Endothelial cell of umbilical vein (primary cell): ENCODE results near the gene MAPK8. TPM values are rescaled to one million over a fixed set of nuclear protein-coding genes. Genes with fewer than 3 reads are reported as not detected.

Source experiments
- BruUV-seq: library from RNA; stranded (reverse); fragments of 400-500 nt; replicated peaks from 2 replicates; lab custom pipeline; 2021; lab: Mats Ljungman, UMichigan
- CTCF ChIA-PET: fragments of 300-600, 350-600 bp; sonication (Branson Sonifier 250); formaldehyde crosslinking; loops from one replicate; lab custom pipeline; 2021; ENCODE audit warnings: antibody characterized with exemption, inconsistent platforms; lab: Charles Lee
- POLR2A ChIA-PET: fragments of 300-600, 350-600 bp; sonication (Branson Sonifier 250); formaldehyde crosslinking; loops from one replicate; lab custom pipeline; 2021; ENCODE audit warnings: antibody characterized with exemption, inconsistent platforms; lab: Charles Lee
- DNase-seq: peaks from one replicate; pipeline ENCODE4 v3.0.0-alpha.2; 2011; ENCODE audit warnings: low read depth, low spot score
- FAIRE-seq: peaks from 2 replicates; lab custom pipeline; 2011; peaks lifted over from hg19 to GRCh38; lab: Jason Lieb, UNC
- H2AFZ ChIP-seq: 2 replicates; pipeline ENCODE4 v1.6.0; 2012; ENCODE audit warnings: low read depth, low read length, control low read depth, inconsistent platforms
- H3K27ac ChIP-seq: 2 replicates; pipeline ENCODE4 v1.5.1; 2011; ENCODE audit warnings: low read depth, mild to moderate bottlenecking, control low read depth, low read length, moderate library complexity; ENCODE audit not compliant: insufficient read depth
- H3K27me3 ChIP-seq, 2 experiments: 2 replicates each; pipeline versions ENCODE4 v1.6.0 to v1.6.1; 2011; ENCODE audit warnings: low read length in 2 of 2, mixed read lengths in 1 of 2; ENCODE audit not compliant: control insufficient read depth in 2 of 2, insufficient read depth in 2 of 2
- H3K36me3 ChIP-seq, 2 experiments: 2 replicates in 1 of 2; 3 replicates in 1 of 2; pipeline ENCODE4 v1.5.1; 2011; ENCODE audit warnings: low read length in 2 of 2, mild to moderate bottlenecking in 1 of 2, moderate library complexity in 1 of 2; ENCODE audit not compliant: control insufficient read depth in 2 of 2, insufficient read depth in 2 of 2; ENCODE audit errors: extremely low read depth in 1 of 2
- H3K4me1 ChIP-seq: 3 replicates; pipeline ENCODE4 v1.5.1; 2011; ENCODE audit warnings: mild to moderate bottlenecking, low read length; ENCODE audit not compliant: control insufficient read depth, insufficient read depth; ENCODE audit errors: extremely low read depth
- H3K4me2 ChIP-seq: 2 replicates; pipeline ENCODE4 v1.6.1; 2011; ENCODE audit warnings: low read length, control low read depth, mixed read lengths; ENCODE audit not compliant: insufficient read depth
- H3K4me3 ChIP-seq, 3 experiments: fragments of 200-600 bp in 1 of 3; sonication (generic), shearing (Covaris generic) in 1 of 3; replicated peaks in 1 of 3; 2 replicates each; pipeline ENCODE4 v1.5.1; 2011 to 2016; ENCODE audit warnings: control low read depth in 3 of 3, low read length in 3 of 3, mild to moderate bottlenecking in 2 of 3, inconsistent platforms in 1 of 3, low read depth in 1 of 3, moderate library complexity in 1 of 3; ENCODE audit not compliant: insufficient read depth in 1 of 3
- H3K79me2 ChIP-seq: 2 replicates; pipeline ENCODE4 v1.6.0; 2012; ENCODE audit warnings: low read length, inconsistent platforms; ENCODE audit not compliant: control insufficient read depth, insufficient read depth
- H3K9ac ChIP-seq: replicated peaks from 2 replicates; pipeline ENCODE3; 2011; ENCODE audit warnings: low read length, control low read depth; ENCODE audit not compliant: insufficient read depth; ENCODE audit errors: extremely low read depth
- H3K9me1 ChIP-seq: replicated peaks from 3 replicates; pipeline ENCODE4 v1.6.0; 2011; ENCODE audit warnings: mild to moderate bottlenecking, low read length; ENCODE audit not compliant: control insufficient read depth, insufficient read depth; ENCODE audit errors: extremely low read depth
- H3K9me3 ChIP-seq: replicated peaks from 2 replicates; pipeline ENCODE4 v1.5.1; 2012; ENCODE audit warnings: low read length, inconsistent platforms; ENCODE audit not compliant: control insufficient read depth, insufficient read depth
- H4K20me1 ChIP-seq: replicated peaks from 2 replicates; pipeline ENCODE3; 2011; ENCODE audit warnings: mild to moderate bottlenecking, low read length; ENCODE audit not compliant: control insufficient read depth, insufficient read depth; ENCODE audit errors: extremely low read depth
- CTCF ChIP-seq, 2 donors: IDR thresholded peaks; 1 replicate in 1 of 2; 2 replicates in 1 of 2; pipeline ENCODE4 v1.5.1; 2011; ENCODE audit warnings: low read length in 2 of 2, mild to moderate bottlenecking in 2 of 2, moderate library complexity in 2 of 2, control low read depth in 1 of 2, inconsistent platforms in 1 of 2, low read depth in 1 of 2; ENCODE audit not compliant: insufficient read depth in 1 of 2; ENCODE audit errors: extremely low read depth in 1 of 2
- EZH2 ChIP-seq: IDR thresholded peaks from 2 replicates; pipeline ENCODE4 v1.6.1; 2012; ENCODE audit warnings: borderline replicate concordance, low read depth, mild to moderate bottlenecking, moderate library complexity, low read length, inconsistent platforms; ENCODE audit not compliant: severe bottlenecking
- FOS ChIP-seq: IDR thresholded peaks from 2 replicates; pipeline ENCODE4 v1.6.1; 2011; ENCODE audit warnings: mild to moderate bottlenecking, low read length, moderate library complexity, borderline replicate concordance; ENCODE audit not compliant: insufficient read depth
- GATA2 ChIP-seq: IDR thresholded peaks from 2 replicates; pipeline ENCODE4 v1.7.0; 2011; ENCODE audit warnings: low read depth, mild to moderate bottlenecking, moderate library complexity, mixed read lengths, low read length; ENCODE audit not compliant: insufficient read length, insufficient read depth
- JUN ChIP-seq: IDR thresholded peaks from 2 replicates; pipeline ENCODE4 v1.6.1; 2011; ENCODE audit warnings: borderline replicate concordance, low read depth; ENCODE audit not compliant: insufficient read length, insufficient read depth
- MAX ChIP-seq: IDR thresholded peaks from 2 replicates; pipeline ENCODE4 v1.6.1; 2011; ENCODE audit not compliant: insufficient read depth, insufficient read length
- MYC ChIP-seq: IDR thresholded peaks from one replicate; pipeline ENCODE4 v1.6.1; 2011; ENCODE audit warnings: mild to moderate bottlenecking, low read depth, low read length
- POLR2A ChIP-seq: IDR thresholded peaks from 2 replicates; pipeline ENCODE4 v1.6.1; 2012; ENCODE audit warnings: low read depth, mild to moderate bottlenecking, control low read depth, low read length
- POLR2AphosphoS5 ChIP-seq: IDR thresholded peaks from 2 replicates; pipeline ENCODE4 v1.6.1; 2012; ENCODE audit warnings: low read depth, mild to moderate bottlenecking, control low read depth, low read length, moderate library complexity; ENCODE audit not compliant: insufficient read depth
- dilution Hi-C: fragments of 300-500 bp; cut with MboI; formaldehyde crosslinking; loops from one replicate; pipeline ENCODE4 v1.15.0; 2019; ENCODE audit warnings: low sequenced_read_pairs; ENCODE audit not compliant: extremely low pct_ligation_motif_present
- intact Hi-C: fragments of 100-400 bp; cut with micrococcal nuclease; formaldehyde crosslinking; loops from one replicate; pipeline ENCODE4 v1.10.0; 2022
- polyA plus RNA-seq, 4 experiments: library from polyadenylated mRNA; depleted of rRNA in 3 of 4; stranded (reverse) in 3 of 4; unstranded in 1 of 4; fragments of >200 nt; gene quantifications; 2 replicates each; pipeline versions ENCODE4 v1.2.1 to v1.2.3, GENCODE V29; 2011 to 2012; ENCODE audit warnings: missing spikeins in 1 of 4
- total RNA-seq: library from RNA; stranded (reverse); gene quantifications from 2 replicates; pipeline ENCODE4 v1.2.3, GENCODE V29; 2021

Gene MAPK8
- total and polyA plus RNA-seq, 2 donors (not counting 3 experiments of a cell fraction or from before 2014, with no cell fraction given), result 25.3 to 56.2 TPM

- no peak for FAIRE-seq
Measured at GRCh38 chr10:48457949-48458661, 151.6 kb downstream of the MAPK8 start.

More at GRCh38 chr10:48457949-48458661, 151.6 kb downstream of the MAPK8 start:
- Histone ChIP-seq H3K27me3 (no peaks in the 10 kb centered on the region), H3K27ac (no peak overlapping the region), H2AFZ (no peak overlapping the region), H3K4me3 (no peak overlapping the region), H3K4me2 (no peak overlapping the region), H3K9me3 (no peaks in the 10 kb centered on the region), H4K20me1 (no peaks in the 10 kb centered on the region), H3K79me2 (peaks cover 7% of the 10 kb centered on the region), H3K9ac (no peak overlapping the region), H3K4me1 (peaks cover 9% of the 10 kb centered on the region), H3K9me1 (no peaks in the 10 kb centered on the region), H3K36me3 (peaks cover 0 to 3% of the 10 kb centered on the region in 2 experiments)
- TF ChIP-seq MAX, result no peak
- TF ChIP-seq EZH2, result no peak
- no peak for TF ChIP-seq GATA2
- TF ChIP-seq FOS, result no peak
- no peak for TF ChIP-seq POLR2A
- TF ChIP-seq CTCF (IDR thresholded peaks at IDR 0.05; ENCODE audit: extremely low read depth in 1 of 2, insufficient read depth in 1 of 2, low read depth in 1 of 2, low read length in 2 of 2), result no peak
- TF ChIP-seq MYC, result no peak
- TF ChIP-seq JUN, result no peak
- TF ChIP-seq POLR2AphosphoS5, result no peak
- intact Hi-C loops (no loop called here), dilution Hi-C loops (no loop called here)
- ChIA-PET CTCF (interaction anchor here (1.1 kb wide), 1 partner anchor 9 kb away, joined by 3 read pairs; no protein-coding TSS in a partner anchor), POLR2A (no interaction called here)
- BruUV-seq, result no TSS peak
- DNase-seq, result no peak
